Activated naive CD4-positive, alpha-beta T cell treated with anti-CD3 and anti-CD28 coated beads, Interleukin-2, amount 10 ng/mL, durations not matched to agents 7 days and 5 days (primary cell): ENCODE data around the gene PAX9.
"Not testable (repeated sequence)": the region's sequence is repeated elsewhere in the genome, so short reads cannot be mapped to it uniquely, and the experiment has no call there.

Experiments
- CTCF ChIA-PET: fragments of 350-600 bp; sonication (Branson Sonifier 250); formaldehyde crosslinking; loops from one replicate; lab custom pipeline; 2021; ENCODE audit warnings: antibody characterized with exemption; lab: Charles Lee
- DNase-seq: peaks from one replicate; pipeline ENCODE4 v3.0.0-alpha.2; 2020
- H3K27ac Mint-ChIP-seq: one replicate; pipeline ENCODE4 v1.8.0; 2021; ENCODE audit warnings: mild to moderate bottlenecking, moderate library complexity, mixed read lengths
- H3K27me3 Mint-ChIP-seq: one replicate; pipeline ENCODE4 v1.8.0; 2021; ENCODE audit warnings: mild to moderate bottlenecking, mixed read lengths
- H3K36me3 Mint-ChIP-seq: one replicate; pipeline ENCODE4 v1.8.0; 2021; ENCODE audit warnings: mixed read lengths
- H3K4me1 Mint-ChIP-seq: one replicate; pipeline ENCODE4 v1.8.0; 2021; ENCODE audit warnings: mixed read lengths
- H3K4me3 Mint-ChIP-seq: one replicate; pipeline ENCODE4 v1.8.0; 2021; ENCODE audit warnings: mild to moderate bottlenecking, moderate library complexity, mixed read lengths
- H3K9me3 Mint-ChIP-seq: one replicate; pipeline ENCODE4 v1.8.0; 2021; ENCODE audit warnings: mixed read lengths

The PAX9 gene

DNA sequence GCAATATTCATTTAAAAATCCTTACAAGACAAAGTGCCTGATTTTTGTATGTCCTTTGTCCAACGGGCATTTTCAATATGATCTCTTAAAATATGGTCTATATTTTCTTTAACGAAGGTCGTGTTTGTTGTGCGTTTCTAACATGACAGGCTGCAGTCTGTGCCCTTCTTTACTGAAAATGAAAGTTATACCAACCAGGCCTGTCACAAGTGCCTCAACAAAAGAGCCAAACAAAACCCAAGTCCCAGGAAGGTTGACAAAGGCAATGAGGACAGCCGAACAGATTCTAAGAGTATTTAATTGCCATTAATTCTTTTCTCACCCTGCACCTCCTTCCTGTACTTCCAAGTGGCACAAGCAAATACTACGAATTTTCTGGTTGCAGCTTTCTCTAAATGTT, 13.9 kb downstream of the PAX9 start:
- no peaks in the 10 kb centered on the region for H3K36me3 Mint-ChIP-seq

GRCh38 chr14:36676236-36676635, 14.6 kb downstream of the PAX9 start:
- H3K4me1 Mint-ChIP-seq = no peaks in the 10 kb centered on the region
- no peak overlapping the region for H3K4me3 Mint-ChIP-seq
- CTCF ChIA-PET = no interaction called here
- no peak overlapping the region for H3K27ac Mint-ChIP-seq
- H3K27me3 Mint-ChIP-seq = peaks cover 10% of the 10 kb centered on the region
- no peaks in the 10 kb centered on the region for H3K9me3 Mint-ChIP-seq
- DNase-seq = no peak
- no peaks in the 10 kb centered on the region for H3K36me3 Mint-ChIP-seq

More for the DNA sequence above, 13.9 kb downstream of the PAX9 start:
- no peak for DNase-seq
- Mint-ChIP-seq H3K4me3 (no peak overlapping the region), H3K4me1 (no peaks in the 10 kb centered on the region), H3K9me3 (no peaks in the 10 kb centered on the region), H3K27me3 (peaks cover 10% of the 10 kb centered on the region), H3K27ac (no peak overlapping the region)
- CTCF ChIA-PET = no interaction called here

GRCh38 chr14:36682338-36682737, 20.7 kb downstream of the PAX9 start:
- Mint-ChIP-seq H3K36me3 (no peaks in the 10 kb centered on the region), H3K4me1 (no peaks in the 10 kb centered on the region), H3K27me3 (no peaks in the 10 kb centered on the region), H3K9me3 (no peaks in the 10 kb centered on the region), H3K27ac (no peak overlapping the region), H3K4me3 (no peak overlapping the region)
- DNase-seq = no peak
- CTCF ChIA-PET = no interaction called here

GRCh38 chr14:36683083-36683724, 21.5 kb downstream of the PAX9 start:
- Mint-ChIP-seq H3K4me3 (no peak overlapping the region), H3K9me3 (no peaks in the 10 kb centered on the region), H3K27ac (no peak overlapping the region), H3K4me1 (no peaks in the 10 kb centered on the region), H3K27me3 (no peaks in the 10 kb centered on the region), H3K36me3 (no peaks in the 10 kb centered on the region)
- DNase-seq = no peak
- CTCF ChIA-PET = no interaction called here

DNA sequence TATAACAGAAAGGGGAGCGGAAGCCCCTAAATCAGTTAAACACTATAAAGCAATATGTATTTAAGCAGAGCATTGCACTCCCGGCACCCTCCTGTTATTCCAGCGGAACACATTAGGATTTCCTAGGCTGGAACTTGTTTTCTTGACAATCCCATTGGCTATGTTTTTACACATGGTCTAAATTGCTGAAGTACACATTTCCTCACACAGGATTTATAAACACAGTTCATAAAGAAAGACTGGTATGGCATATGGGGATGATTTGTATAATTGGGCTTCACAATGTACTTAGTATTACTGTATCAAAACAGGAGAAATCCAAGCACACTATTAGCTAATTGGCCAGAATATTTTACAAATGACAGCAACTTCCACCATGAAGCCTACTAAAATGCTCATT, 23.3 kb downstream of the PAX9 start:
- H3K27ac Mint-ChIP-seq = no peak overlapping the region
- no peak for DNase-seq
- H3K4me3 Mint-ChIP-seq = no peak overlapping the region
- no peaks in the 10 kb centered on the region for H3K4me1 Mint-ChIP-seq
- no peaks in the 10 kb centered on the region for H3K9me3 Mint-ChIP-seq
- CTCF ChIA-PET = no interaction called here
- H3K27me3 Mint-ChIP-seq = no peaks in the 10 kb centered on the region
- H3K36me3 Mint-ChIP-seq = no peaks in the 10 kb centered on the region

- no peak for DNase-seq
- no peaks in the 10 kb centered on the region for H3K27me3 Mint-ChIP-seq
- no peak overlapping the region for H3K4me3 Mint-ChIP-seq
- no peaks in the 10 kb centered on the region for H3K36me3 Mint-ChIP-seq
- CTCF ChIA-PET = no interaction called here
- H3K4me1 Mint-ChIP-seq = no peaks in the 10 kb centered on the region
- no peaks in the 10 kb centered on the region for H3K9me3 Mint-ChIP-seq
- H3K27ac Mint-ChIP-seq = no peak overlapping the region
Measured at GRCh38 chr14:36690311-36691040, 28.8 kb downstream of the PAX9 start.

- H3K9me3 Mint-ChIP-seq, H3K4me3 Mint-ChIP-seq, H3K36me3 Mint-ChIP-seq, H3K27ac Mint-ChIP-seq, CTCF ChIA-PET, H3K27me3 Mint-ChIP-seq, H3K4me1 Mint-ChIP-seq, DNase-seq: not testable (repeated sequence)
Measured at GRCh38 chr14:36699420-36699819, 37.8 kb downstream of the PAX9 start.

- Mint-ChIP-seq H3K4me1 (no peaks in the 10 kb centered on the region), H3K9me3 (peaks cover 3% of the 10 kb centered on the region), H3K4me3 (no peak overlapping the region), H3K27me3 (no peaks in the 10 kb centered on the region), H3K36me3 (no peaks in the 10 kb centered on the region), H3K27ac (no peak overlapping the region)
- CTCF ChIA-PET = no interaction called here
- DNase-seq = no peak
Measured at GRCh38 chr14:36700651-36701050, 39.0 kb downstream of the PAX9 start.

- no peaks in the 10 kb centered on the region for H3K4me1 Mint-ChIP-seq
- DNase-seq = no peak
- no peaks in the 10 kb centered on the region for H3K36me3 Mint-ChIP-seq
- no peak overlapping the region for H3K27ac Mint-ChIP-seq
- CTCF ChIA-PET = no interaction called here
- no peak overlapping the region for H3K4me3 Mint-ChIP-seq
- peaks cover 3% of the 10 kb centered on the region for H3K9me3 Mint-ChIP-seq
- no peaks in the 10 kb centered on the region for H3K27me3 Mint-ChIP-seq
Measured at GRCh38 chr14:36701132-36701531, 39.5 kb downstream of the PAX9 start.

DNA sequence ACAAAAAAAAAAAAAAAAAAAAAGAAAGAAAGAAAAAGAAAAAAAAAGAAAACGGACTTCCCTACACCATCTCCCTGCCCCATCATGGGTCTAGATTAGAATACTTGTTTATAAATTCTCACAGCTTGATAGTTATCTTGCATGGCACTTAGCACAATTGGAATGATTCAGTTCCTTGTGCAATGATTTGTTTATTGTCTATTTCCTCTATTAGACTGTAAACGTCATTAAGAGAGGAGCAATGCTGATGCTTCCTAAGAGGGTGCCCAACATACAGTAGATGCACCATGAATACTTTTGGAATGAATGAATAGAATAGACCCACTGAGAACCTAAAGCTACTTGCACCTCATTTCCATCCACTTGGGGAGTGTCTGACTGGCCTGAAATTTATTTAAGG, 40.8 kb downstream of the PAX9 start:
- Mint-ChIP-seq H3K4me3 (no peak overlapping the region), H3K9me3 (no peaks in the 10 kb centered on the region), H3K27me3 (no peaks in the 10 kb centered on the region), H3K36me3 (no peaks in the 10 kb centered on the region), H3K4me1 (no peaks in the 10 kb centered on the region), H3K27ac (no peak overlapping the region)
- no peak for DNase-seq
- CTCF ChIA-PET = no interaction called here

- H3K27me3 Mint-ChIP-seq = no peaks in the 10 kb centered on the region
- DNase-seq = no peak
- CTCF ChIA-PET = no interaction called here
- H3K4me1 Mint-ChIP-seq = no peaks in the 10 kb centered on the region
- no peak overlapping the region for H3K4me3 Mint-ChIP-seq
- H3K36me3 Mint-ChIP-seq = no peaks in the 10 kb centered on the region
- no peaks in the 10 kb centered on the region for H3K9me3 Mint-ChIP-seq
- no peak overlapping the region for H3K27ac Mint-ChIP-seq
Measured at GRCh38 chr14:36707570-36707969, 45.9 kb downstream of the PAX9 start.

GRCh38 chr14:36713960-36714703, 52.5 kb downstream of the PAX9 start:
- H3K4me1 Mint-ChIP-seq = no peaks in the 10 kb centered on the region
- H3K9me3 Mint-ChIP-seq = no peaks in the 10 kb centered on the region
- no peaks in the 10 kb centered on the region for H3K27me3 Mint-ChIP-seq
- CTCF ChIA-PET = no interaction called here
- DNase-seq = no peak
- no peak overlapping the region for H3K27ac Mint-ChIP-seq
- H3K4me3 Mint-ChIP-seq = no peak overlapping the region
- H3K36me3 Mint-ChIP-seq = no peaks in the 10 kb centered on the region

GRCh38 chr14:36716614-36717184, 55.0 kb downstream of the PAX9 start:
- H3K27ac Mint-ChIP-seq = no peak overlapping the region
- H3K9me3 Mint-ChIP-seq = no peaks in the 10 kb centered on the region
- DNase-seq = no peak
- no peaks in the 10 kb centered on the region for H3K4me1 Mint-ChIP-seq
- no peaks in the 10 kb centered on the region for H3K27me3 Mint-ChIP-seq
- CTCF ChIA-PET = no interaction called here
- no peak overlapping the region for H3K4me3 Mint-ChIP-seq
- H3K36me3 Mint-ChIP-seq = no peaks in the 10 kb centered on the region

- DNase-seq = no peak
- H3K4me1 Mint-ChIP-seq = no peaks in the 10 kb centered on the region
- no peaks in the 10 kb centered on the region for H3K27me3 Mint-ChIP-seq
- no peak overlapping the region for H3K4me3 Mint-ChIP-seq
- no peaks in the 10 kb centered on the region for H3K36me3 Mint-ChIP-seq
- CTCF ChIA-PET = interaction anchor here (0.7 kb wide), 1 partner anchor 21 kb away, joined by 3 read pairs; no protein-coding TSS in a partner anchor
- H3K27ac Mint-ChIP-seq = no peak overlapping the region
- peaks cover 2% of the 10 kb centered on the region for H3K9me3 Mint-ChIP-seq
Measured at GRCh38 chr14:36717363-36717762, 55.7 kb downstream of the PAX9 start.
